Mesendoderm (in vitro differentiated cells): ENCODE measurements around the gene TMEM134.

ENCODE experiments used
- DNase-seq: peaks from one replicate; pipeline ENCODE4 v3.0.0; 2013
- H2AK5ac ChIP-seq: 2 replicates; pipeline ENCODE4 v1.6.1; 2013; ENCODE audit warnings: low read length, inconsistent platforms
- H2BK120ac ChIP-seq: 2 replicates; pipeline ENCODE4 v1.6.1; 2013; ENCODE audit warnings: low read depth, mild to moderate bottlenecking, low read length, moderate library complexity, mixed read lengths
- H2BK15ac ChIP-seq: replicated peaks from 2 replicates; pipeline ENCODE4 v1.6.1; 2013; ENCODE audit warnings: low read depth, mild to moderate bottlenecking, moderate library complexity
- H2BK5ac ChIP-seq: 2 replicates; pipeline ENCODE4 v1.6.1; 2013; ENCODE audit warnings: low read length, inconsistent platforms
- H3K18ac ChIP-seq: 2 replicates; pipeline ENCODE4 v1.6.1; 2013; ENCODE audit warnings: mild to moderate bottlenecking, low read length, mixed read lengths
- H3K23ac ChIP-seq: one replicate; pipeline ENCODE4 v1.6.1; 2013; ENCODE audit warnings: low read length
- H3K27ac ChIP-seq: 2 replicates; pipeline ENCODE4 v1.5.1; 2013; ENCODE audit warnings: low read depth, mild to moderate bottlenecking, inconsistent platforms, low read length, moderate library complexity
- H3K27me3 ChIP-seq: 2 replicates; pipeline ENCODE4 v1.6.1; 2013; ENCODE audit warnings: low read length, control low read depth, mild to moderate bottlenecking, inconsistent platforms; ENCODE audit not compliant: insufficient read depth, poor library complexity
- H3K36me3 ChIP-seq: 2 replicates; pipeline ENCODE4 v1.6.1; 2013; ENCODE audit warnings: low read length, inconsistent platforms; ENCODE audit not compliant: control insufficient read depth, insufficient read depth
- H3K4ac ChIP-seq: one replicate; pipeline ENCODE4 v1.6.1; 2013; ENCODE audit warnings: low read depth, mild to moderate bottlenecking, low read length, moderate library complexity
- H3K4me1 ChIP-seq: 2 replicates; pipeline ENCODE4 v1.6.1; 2013; ENCODE audit warnings: low read depth, low read length, inconsistent platforms; ENCODE audit not compliant: control insufficient read depth
- H3K4me2 ChIP-seq: 2 replicates; pipeline ENCODE4 v1.6.1; 2013; ENCODE audit warnings: low read length
- H3K4me3 ChIP-seq: 2 replicates; pipeline ENCODE4 v1.5.1; 2013; ENCODE audit warnings: mild to moderate bottlenecking, low read length
- H3K56ac ChIP-seq: one replicate; pipeline ENCODE4 v1.6.1; 2013; ENCODE audit warnings: low read length
- H3K79me1 ChIP-seq: 2 replicates; pipeline ENCODE4 v1.6.1; 2013; ENCODE audit warnings: low read length, inconsistent platforms
- H3K79me2 ChIP-seq: 2 replicates; pipeline ENCODE4 v1.6.1; 2013; ENCODE audit warnings: mild to moderate bottlenecking, low read length; ENCODE audit not compliant: control insufficient read depth, insufficient read depth
- H3K9ac ChIP-seq: 2 replicates; pipeline ENCODE4 v1.6.1; 2013; ENCODE audit warnings: low read length, inconsistent platforms
- H4K5ac ChIP-seq: one replicate; pipeline ENCODE4 v1.6.1; 2013; ENCODE audit warnings: low read length
- H4K8ac ChIP-seq: one replicate; pipeline ENCODE4 v1.6.1; 2013; ENCODE audit warnings: low read depth, mild to moderate bottlenecking, control low read depth, low read length, moderate library complexity
- WGBS: extraction: QIAGEN DNeasy Blood & Tissue Kit; methylation state at CpG from one replicate; pipeline ENCODE4 v1.1.7; 2013; ENCODE audit warnings: low lambda C conversion rate, missing lambda C conversion rate; ENCODE audit not compliant: insufficient coverage; ENCODE audit errors: extremely low coverage; 5-methylcytosine and 5-hydroxymethylcytosine counted together

Gene TMEM134

DNA sequence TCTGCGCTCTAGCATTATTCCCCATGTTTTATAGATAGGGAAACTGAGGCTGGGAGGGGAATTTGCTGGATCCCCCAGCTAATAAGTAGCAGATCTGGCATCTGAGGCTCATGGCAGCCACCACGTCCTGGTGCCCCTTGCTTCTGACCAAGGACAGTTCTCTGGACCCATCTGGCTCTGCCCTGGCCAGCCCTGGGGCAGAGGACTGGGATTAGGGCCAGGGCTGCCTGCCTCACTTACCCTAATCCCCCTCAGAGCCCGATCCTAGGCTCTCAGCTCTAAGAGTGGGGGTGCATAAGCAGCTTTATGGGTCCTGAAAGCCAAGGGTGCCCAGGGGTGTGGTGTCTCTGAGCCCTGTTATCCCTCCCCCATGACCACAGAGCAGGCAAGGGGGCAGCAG, 14.0 kb downstream of the TMEM134 start, which contains the start of gene CABP4:
TSS of gene CABP4 (plus strand) at position 301 of the 400 bp plus-strand sequence. CDS start at position 371, 70 bp downstream.
- Histone ChIP-seq H2BK5ac (no peak within 1 kb of the TSS), H2BK120ac (no peak within 1 kb of the TSS), H3K56ac (no peak within 1 kb of the TSS), H4K8ac (no peak within 1 kb of the TSS), H4K5ac (no peak within 1 kb of the TSS), H3K4ac (no peak within 1 kb of the TSS), H3K79me2 (no peaks in the 10 kb centered on the region), H3K9ac (no peak within 1 kb of the TSS), H3K18ac (no peak within 1 kb of the TSS), H3K27me3 (no peaks in the 10 kb centered on the region), H3K4me1 (no peaks in the 10 kb centered on the region), H3K36me3 (no peaks in the 10 kb centered on the region), H3K23ac (no peak within 1 kb of the TSS), H3K4me3 (no peak within 1 kb of the TSS), H2AK5ac (no peak within 1 kb of the TSS), H3K79me1 (no peaks in the 10 kb centered on the region), H3K27ac (no peak within 1 kb of the TSS), H3K4me2 (no peak within 1 kb of the TSS), H2BK15ac (no peak within 1 kb of the TSS)
- no CpG with 5 or more reads among the region's 3 CpGs for WGBS
- no peak for DNase-seq

DNA sequence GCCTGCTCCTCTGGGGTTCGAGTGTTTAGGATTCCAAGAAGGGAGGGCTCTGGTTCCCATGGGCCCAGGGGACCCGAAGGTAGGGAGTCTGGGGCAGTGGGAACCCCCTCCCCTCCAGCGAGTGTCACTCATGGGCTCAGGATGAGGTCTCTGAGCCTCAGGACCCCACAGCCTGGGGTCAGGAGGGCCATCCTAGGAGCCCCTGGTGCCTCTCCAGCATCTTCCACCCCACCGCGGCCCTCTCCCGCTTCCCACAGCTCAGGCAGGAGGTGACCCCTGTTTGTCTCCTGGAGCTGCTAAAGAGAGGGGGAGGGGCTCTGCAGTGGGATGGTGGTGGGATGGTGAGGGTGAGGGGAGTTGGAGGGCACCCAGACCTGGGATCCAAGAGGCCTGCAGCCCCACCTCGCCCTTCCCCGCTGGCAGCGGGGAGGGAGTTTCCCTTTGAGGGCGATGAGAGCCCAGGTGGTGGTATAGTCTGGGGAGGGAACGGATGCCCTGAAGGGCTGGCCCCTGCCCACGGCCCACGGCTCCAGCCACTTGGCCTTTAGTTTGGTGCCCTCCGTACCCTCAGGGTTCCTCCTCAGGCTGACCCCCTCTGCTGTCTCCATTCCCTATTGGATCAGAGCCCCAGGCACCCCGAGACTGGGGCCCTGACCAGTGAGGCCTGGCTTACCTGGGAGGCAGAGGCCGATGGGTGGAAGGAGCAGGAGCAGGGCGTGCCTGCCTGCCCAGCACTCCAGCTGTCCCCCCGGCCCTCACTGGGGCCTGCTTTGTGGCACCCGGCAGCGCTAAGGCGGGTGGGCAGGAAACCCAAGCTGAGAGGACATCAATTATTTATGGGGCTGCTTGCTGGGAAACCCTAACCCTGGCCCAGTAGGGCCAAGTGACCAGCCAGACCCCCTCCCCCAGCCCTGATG, 15.0 kb downstream of the TMEM134 start:
- Histone ChIP-seq H3K4me2 (no peak overlapping the region), H3K56ac (no peak overlapping the region), H3K4me1 (no peaks in the 10 kb centered on the region), H3K79me2 (no peaks in the 10 kb centered on the region), H2BK120ac (no peak overlapping the region), H2BK15ac (no peak overlapping the region), H3K4ac (no peak overlapping the region), H4K5ac (no peak overlapping the region), H2AK5ac (no peak overlapping the region), H3K27me3 (no peaks in the 10 kb centered on the region), H3K79me1 (no peaks in the 10 kb centered on the region), H3K27ac (no peak overlapping the region), H3K4me3 (no peak overlapping the region), H3K9ac (no peak overlapping the region), H3K23ac (no peak overlapping the region), H3K36me3 (no peaks in the 10 kb centered on the region), H4K8ac (no peak overlapping the region), H3K18ac (no peak overlapping the region), H2BK5ac (no peak overlapping the region)
- no CpG with 5 or more reads among the region's 21 CpGs for WGBS
- no peak for DNase-seq

DNA sequence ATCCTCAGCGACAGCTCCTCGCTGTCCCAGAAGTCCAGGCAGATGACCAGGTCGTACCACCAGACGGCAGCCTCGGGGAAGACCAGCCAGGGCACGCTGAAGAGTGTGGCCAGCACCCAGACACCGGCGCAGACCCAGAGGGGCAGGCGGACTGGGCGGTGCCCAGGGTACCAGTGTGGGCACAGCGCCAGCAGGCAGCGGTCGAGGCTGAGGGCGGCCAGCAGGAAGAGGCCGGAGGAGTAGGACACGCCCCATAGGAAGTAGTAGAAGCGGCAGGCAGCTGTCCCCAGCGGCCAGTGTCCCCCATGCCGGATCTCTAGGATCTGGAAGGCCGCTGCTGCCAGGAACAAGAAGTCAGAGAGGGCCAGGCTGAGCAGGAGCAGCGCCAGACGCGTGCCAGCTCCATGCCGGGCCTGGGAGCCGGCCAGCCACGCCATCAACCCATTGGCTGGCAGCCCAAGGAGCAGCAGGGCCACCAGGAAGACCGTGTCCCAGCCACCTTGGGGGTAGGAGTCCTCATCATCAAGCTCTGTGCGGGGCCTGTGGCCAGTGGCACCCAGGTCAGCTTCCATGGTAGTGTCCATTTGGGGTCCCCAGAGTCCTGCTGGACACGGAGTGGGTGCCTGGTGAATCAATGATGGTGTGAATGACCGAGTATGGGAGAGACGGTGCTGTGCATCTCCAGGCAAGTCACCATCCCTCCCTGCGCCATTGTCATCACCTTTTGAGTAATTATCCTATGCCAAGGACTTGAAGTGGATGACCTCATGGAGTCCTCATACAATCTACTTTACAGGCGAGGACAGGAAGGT, 16.7 kb downstream of the TMEM134 start, which contains the start of gene GPR152:
TSS of gene GPR152 (minus strand) at position 589 of the 812 bp plus-strand sequence. CDS start at position 584, 5 bp downstream.
- no peak within 1 kb of the TSS for H4K5ac ChIP-seq
- no peak within 1 kb of the TSS for H2BK15ac ChIP-seq
- no peak within 1 kb of the TSS for H2BK5ac ChIP-seq
- no peak for DNase-seq
- H3K79me2 ChIP-seq: no peaks in the 10 kb centered on the region
- no peak within 1 kb of the TSS for H2AK5ac ChIP-seq
- H3K79me1 ChIP-seq: no peaks in the 10 kb centered on the region
- no peak within 1 kb of the TSS for H3K23ac ChIP-seq
- H3K4me3 ChIP-seq: no peak within 1 kb of the TSS
- H3K56ac ChIP-seq: no peak within 1 kb of the TSS
- WGBS: no CpG with 5 or more reads among the region's 33 CpGs
- no peak within 1 kb of the TSS for H3K18ac ChIP-seq
- H3K36me3 ChIP-seq: no peaks in the 10 kb centered on the region
- H3K27me3 ChIP-seq: no peaks in the 10 kb centered on the region
- no peak within 1 kb of the TSS for H2BK120ac ChIP-seq
- no peaks in the 10 kb centered on the region for H3K4me1 ChIP-seq
- H3K4me2 ChIP-seq: no peak within 1 kb of the TSS
- no peak within 1 kb of the TSS for H4K8ac ChIP-seq
- no peak within 1 kb of the TSS for H3K9ac ChIP-seq
- H3K4ac ChIP-seq: no peak within 1 kb of the TSS
- no peak within 1 kb of the TSS for H3K27ac ChIP-seq

DNA sequence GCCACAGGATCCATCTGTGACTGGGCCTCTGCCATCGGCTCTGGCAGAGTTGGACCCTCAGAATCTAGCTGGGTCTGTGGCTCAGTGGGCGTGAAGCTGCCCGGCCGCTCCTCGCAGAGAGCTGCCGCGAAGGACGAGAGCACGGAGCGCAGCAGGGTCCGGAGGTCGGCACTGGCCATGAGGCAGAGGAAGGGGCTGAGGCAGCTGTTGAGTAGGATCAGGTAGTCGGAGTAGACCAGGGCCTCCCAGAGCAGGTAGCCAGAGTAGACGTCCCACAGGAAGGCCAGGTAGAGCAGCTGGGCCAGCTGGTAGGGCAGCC, 17.4 kb downstream of the TMEM134 start:
- Histone ChIP-seq H2BK5ac (no peak overlapping the region), H3K23ac (no peak overlapping the region), H3K4ac (no peak overlapping the region), H3K9ac (no peak overlapping the region), H2BK120ac (no peak overlapping the region), H4K5ac (no peak overlapping the region), H2AK5ac (no peak overlapping the region), H3K79me2 (no peaks in the 10 kb centered on the region), H3K79me1 (no peaks in the 10 kb centered on the region), H3K4me2 (no peak overlapping the region), H4K8ac (no peak overlapping the region), H3K27ac (no peak overlapping the region), H3K36me3 (no peaks in the 10 kb centered on the region), H3K27me3 (no peaks in the 10 kb centered on the region), H3K56ac (no peak overlapping the region), H3K4me3 (no peak overlapping the region), H3K4me1 (no peaks in the 10 kb centered on the region), H2BK15ac (no peak overlapping the region), H3K18ac (no peak overlapping the region)
- no CpG with 5 or more reads among the region's 14 CpGs for WGBS
- DNase-seq: no peak

DNA sequence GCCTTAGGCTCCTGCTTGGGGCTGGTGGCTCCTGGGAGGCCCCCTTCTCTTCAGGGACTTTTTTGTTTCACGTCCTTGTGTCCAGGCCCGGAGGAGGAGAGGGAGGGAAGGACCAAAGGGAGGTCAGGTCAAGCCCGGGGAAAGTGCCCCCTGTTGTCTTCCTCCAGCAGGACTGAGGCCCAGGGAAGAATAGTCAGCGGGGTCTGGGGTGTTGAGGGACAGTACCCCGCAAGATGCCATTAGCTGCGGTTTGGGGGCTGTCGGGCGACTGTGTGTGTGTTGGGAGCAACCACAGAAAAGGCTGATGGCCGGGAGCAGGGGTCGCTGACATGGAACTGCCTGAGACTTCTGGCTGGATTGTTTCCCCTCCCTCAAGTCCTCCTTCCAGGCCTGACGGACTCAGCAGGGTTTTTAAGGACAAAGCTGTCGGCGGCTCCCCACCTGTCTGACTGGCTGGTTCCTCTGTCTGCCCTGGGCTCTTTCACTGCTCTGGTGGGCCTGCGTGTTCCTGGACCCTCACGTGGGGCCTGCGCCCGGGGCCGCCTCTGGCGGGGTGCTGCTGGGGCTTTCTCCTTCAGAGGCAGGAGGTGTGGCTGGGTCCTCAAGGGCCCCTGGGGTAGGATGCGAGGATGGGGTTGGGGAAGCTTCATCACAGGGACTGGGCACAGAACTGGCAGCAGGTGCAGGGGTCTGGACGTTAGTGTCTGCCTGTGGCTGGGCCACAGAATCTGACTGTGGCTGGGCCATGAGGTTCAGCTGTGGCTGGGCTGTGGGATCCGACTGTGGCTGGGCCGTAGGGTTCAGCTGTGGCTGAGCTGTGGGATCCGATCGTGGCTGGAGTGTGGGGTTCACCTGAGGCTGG, 18.0 kb downstream of the TMEM134 start:
- Histone ChIP-seq H3K4ac (no peak overlapping the region), H2BK120ac (no peak overlapping the region), H3K9ac (no peak overlapping the region), H4K5ac (no peak overlapping the region), H2BK15ac (no peak overlapping the region), H3K4me3 (no peak overlapping the region), H3K36me3 (no peaks in the 10 kb centered on the region), H3K56ac (no peak overlapping the region), H3K79me2 (no peaks in the 10 kb centered on the region), H3K27ac (no peak overlapping the region), H3K4me2 (no peak overlapping the region), H3K18ac (no peak overlapping the region), H2BK5ac (no peak overlapping the region), H3K23ac (no peak overlapping the region), H3K79me1 (no peaks in the 10 kb centered on the region), H3K27me3 (no peaks in the 10 kb centered on the region), H4K8ac (no peak overlapping the region), H2AK5ac (no peak overlapping the region), H3K4me1 (no peaks in the 10 kb centered on the region)
- WGBS: no CpG with 5 or more reads among the region's 25 CpGs
- DNase-seq: no peak
